Common myeloid progenitor, CD34-positive (primary cell): ENCODE results near the gene TEDDM1.

Experiments used
- CTCF ChIA-PET: fragments of 350-600 bp; sonication (Branson Sonifier 250); formaldehyde crosslinking; loops from one replicate; lab custom pipeline; 2021; ENCODE audit warnings: antibody characterized with exemption; lab: Charles Lee
- POLR2A ChIA-PET: fragments of 350-600 bp; sonication (Branson Sonifier 250); formaldehyde crosslinking; loops from one replicate; lab custom pipeline; 2021; ENCODE audit warnings: antibody characterized with exemption; lab: Charles Lee
- DNase-seq, 3 donors: peaks; one replicate each; pipeline versions ENCODE4 v3.0.0 to v3.0.0-alpha.2; 2013
- H3K27ac ChIP-seq, 2 experiments: 1 replicate in 1 of 2; 2 replicates in 1 of 2; pipeline ENCODE4 v1.7.0; 2013; ENCODE audit warnings: inconsistent platforms in 2 of 2, low read length in 2 of 2, mild to moderate bottlenecking in 2 of 2, low read depth in 1 of 2, moderate library complexity in 1 of 2; ENCODE audit not compliant: severe bottlenecking in 2 of 2, insufficient read depth in 1 of 2, poor library complexity in 1 of 2
- H3K27me3 ChIP-seq, 5 experiments: replicated peaks in 2 of 5; 1 replicate in 3 of 5; 2 replicates in 2 of 5; pipeline versions ENCODE4 v1.6.1 to v1.7.0; 2013; ENCODE audit warnings: low read length in 4 of 5, mild to moderate bottlenecking in 2 of 5, moderate library complexity in 2 of 5, inconsistent platforms in 1 of 5; ENCODE audit not compliant: insufficient read depth in 5 of 5, control insufficient read depth in 4 of 5
- H3K36me3 ChIP-seq, 4 experiments: 1 replicate in 2 of 4; 2 replicates in 2 of 4; pipeline versions ENCODE4 v1.6.1 to v1.7.0; 2013; ENCODE audit warnings: low read length in 3 of 4, control low read depth in 1 of 4, mild to moderate bottlenecking in 1 of 4; ENCODE audit not compliant: control insufficient read depth in 4 of 4, insufficient read depth in 4 of 4
- H3K4me1 ChIP-seq, 4 experiments: 1 replicate in 3 of 4; 2 replicates in 1 of 4; pipeline versions ENCODE4 v1.6.1 to v1.7.1; 2013; ENCODE audit warnings: low read length in 3 of 4, mild to moderate bottlenecking in 3 of 4, control low read depth in 1 of 4, inconsistent platforms in 1 of 4, moderate library complexity in 1 of 4; ENCODE audit not compliant: control insufficient read depth in 4 of 4, insufficient read depth in 4 of 4; ENCODE audit errors: control extremely low read depth in 1 of 4
- H3K4me3 ChIP-seq, 7 experiments: 1 replicate in 4 of 7; 2 replicates in 3 of 7; pipeline versions ENCODE4 v1.5.1 to v1.7.0; 2013; ENCODE audit warnings: mild to moderate bottlenecking in 7 of 7, low read length in 6 of 7, moderate library complexity in 6 of 7, inconsistent platforms in 2 of 7, low read depth in 2 of 7, control low read depth in 1 of 7; ENCODE audit not compliant: insufficient read depth in 4 of 7, control insufficient read depth in 1 of 7; ENCODE audit errors: extremely low read depth in 1 of 7
- H3K9me3 ChIP-seq, 5 experiments: 1 replicate in 4 of 5; 2 replicates in 1 of 5; pipeline versions ENCODE4 v1.6.1 to v1.7.1; 2013; ENCODE audit warnings: low read length in 4 of 5, mild to moderate bottlenecking in 2 of 5, inconsistent platforms in 1 of 5, low read depth in 1 of 5, moderate library complexity in 1 of 5; ENCODE audit not compliant: control insufficient read depth in 4 of 5, insufficient read depth in 2 of 5; ENCODE audit errors: control extremely low read depth in 1 of 5
- WGBS: methylation state at CpG from one replicate; pipeline ENCODE4 v1.1.5; 2013; ENCODE audit not compliant: insufficient coverage; 5-methylcytosine and 5-hydroxymethylcytosine counted together

Gene TEDDM1

DNA sequence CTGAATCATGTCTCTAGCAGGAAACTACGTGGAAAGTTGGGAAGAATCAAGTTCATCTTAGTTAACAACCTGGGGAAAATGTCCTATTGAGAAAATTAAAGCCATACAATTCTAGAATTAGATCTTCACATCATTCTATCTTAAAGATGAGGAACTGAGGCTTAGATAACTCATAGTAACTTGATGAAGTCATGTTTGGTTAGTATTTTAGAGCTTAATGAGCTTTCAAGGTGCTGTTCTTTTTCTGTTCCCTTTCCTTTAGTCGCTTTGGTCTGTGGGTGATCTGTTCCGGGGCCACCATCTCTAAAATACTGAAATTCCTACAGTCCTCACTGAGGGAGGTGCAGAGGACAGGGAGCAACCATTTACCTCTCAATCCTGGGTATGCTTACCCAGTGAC lies 4.6 kb downstream of the TEDDM1 start:
- WGBS, result no CpG with 5 or more reads among the region's 3 CpGs
- POLR2A ChIA-PET, result no interaction called here

DNA sequence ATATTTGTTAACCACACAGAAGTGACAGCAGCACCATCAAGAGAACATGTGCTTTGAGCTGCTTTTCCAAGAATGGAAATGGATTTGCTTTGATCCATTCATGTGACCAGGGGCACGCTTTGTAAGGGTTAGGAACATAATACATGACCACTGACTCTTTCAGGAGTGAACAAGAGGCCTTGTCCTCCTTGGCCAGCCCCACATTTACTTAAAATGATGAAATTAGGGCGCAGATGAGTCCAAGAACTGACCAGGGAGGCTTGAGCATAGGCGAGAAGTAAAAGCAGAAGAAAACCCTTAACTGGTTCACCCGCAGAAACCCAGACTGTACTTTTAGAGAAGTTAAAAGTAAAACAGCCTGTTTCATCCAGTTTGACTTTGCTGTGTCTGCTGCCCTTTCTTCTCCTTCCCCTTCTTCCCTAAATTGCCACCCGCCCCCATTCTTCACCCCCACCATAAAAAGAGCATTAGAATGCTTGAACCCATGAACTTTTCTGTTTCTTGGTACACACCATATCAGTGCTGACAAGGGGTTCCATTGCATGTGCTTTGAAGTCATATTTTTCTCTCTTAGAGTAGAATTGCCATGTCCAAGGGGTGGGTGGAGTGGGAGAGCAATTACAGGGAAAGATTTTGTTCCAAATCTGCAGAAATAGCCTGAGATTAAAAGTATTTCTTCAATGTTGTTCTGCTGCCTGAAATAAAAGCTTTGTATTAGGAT lies 6.3 kb downstream of the TEDDM1 start:
- H3K27me3 ChIP-seq, result no peaks in the 10 kb centered on the region
- peak overlapping the region in 1 of 2 experiments; percentile 0 for H3K27ac ChIP-seq
- H3K9me3 ChIP-seq, result no peaks in the 10 kb centered on the region
- 16% methylated on average over 5 of the region's 5 CpGs for WGBS
- POLR2A ChIA-PET, result no interaction called here
- CTCF ChIA-PET, result interaction anchor here (2.4 to 12.4 kb wide), 5 partner anchors 139 to 309 kb away, joined by 7 to 236 read pairs (median 31); no protein-coding TSS in a partner anchor
- H3K36me3 ChIP-seq, result peaks cover 0 to 8% (median 0%) of the 10 kb centered on the region in 4 experiments
- H3K4me3 ChIP-seq, result peak overlapping the region in 1 of 7 experiments; percentile 30
- peak; percentile 33 to 73 (median 68) for DNase-seq
- H3K4me1 ChIP-seq, result peaks cover 11 to 52% (median 25%) of the 10 kb centered on the region in 4 experiments

More for the DNA sequence above, 4.6 kb downstream of the TEDDM1 start:
- Histone ChIP-seq H3K27me3 (no peaks in the 10 kb centered on the region), H3K36me3 (no peaks in the 10 kb centered on the region), H3K27ac (no peak overlapping the region), H3K4me3 (no peak overlapping the region), H3K4me1 (peaks cover 11 to 49% (median 24%) of the 10 kb centered on the region in 4 experiments), H3K9me3 (no peaks in the 10 kb centered on the region)
- DNase-seq, result no peak
- CTCF ChIA-PET, result interaction anchor here (0.6 to 12.4 kb wide), 19 partner anchors 17 to 917 kb away, joined by 3 to 236 read pairs (median 5); no protein-coding TSS in a partner anchor

DNA sequence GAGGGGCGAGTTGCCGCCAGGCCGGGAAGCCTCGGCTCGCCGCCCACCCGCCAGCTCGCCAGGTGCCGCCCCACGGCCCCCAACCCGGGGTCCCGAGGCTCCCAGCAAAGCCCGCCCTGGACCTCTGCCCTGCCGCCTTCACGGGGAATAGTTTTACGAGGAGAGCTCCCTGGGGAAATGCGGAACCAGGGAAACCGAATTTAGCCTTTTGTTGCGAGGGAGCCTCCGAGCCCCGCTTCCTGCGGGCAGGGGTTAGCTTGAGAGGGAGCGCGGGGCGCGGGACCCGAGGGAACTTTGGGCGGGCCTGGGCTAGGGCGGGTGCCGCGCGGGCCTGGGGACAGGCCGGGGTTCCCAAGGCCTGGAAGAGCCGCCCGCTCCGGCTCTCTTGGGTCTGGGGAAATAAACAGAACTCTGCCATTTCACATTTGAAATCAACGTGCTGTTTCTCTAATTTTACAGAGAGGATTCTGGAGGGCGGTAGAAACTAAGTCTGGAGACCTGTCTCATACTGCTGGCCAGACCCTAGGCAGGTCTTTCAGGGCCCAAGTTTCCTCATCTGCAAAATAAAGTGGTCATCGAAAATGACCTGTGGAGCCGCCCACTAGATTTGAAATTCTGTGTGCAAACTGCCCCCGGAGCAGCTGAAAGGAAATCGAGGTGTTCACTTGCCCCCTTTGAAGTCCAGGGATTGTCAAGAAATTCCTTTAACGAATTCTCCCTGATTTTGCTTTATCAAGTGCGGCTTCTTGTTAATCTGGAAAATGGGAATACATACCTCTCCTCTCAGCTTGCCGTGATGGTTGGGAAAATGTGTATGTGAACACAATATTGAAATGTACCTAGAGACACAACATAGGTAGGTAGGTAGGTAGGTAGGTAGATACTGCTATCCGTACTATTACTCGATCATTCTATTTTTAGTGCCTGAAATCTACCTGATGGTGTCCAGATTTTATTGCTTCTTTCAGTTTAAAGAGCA lies 8.1 kb downstream of the TEDDM1 start:
- 12% methylated on average over 40 of the region's 47 CpGs for WGBS
- POLR2A ChIA-PET, result interaction anchor here (0.6 to 1.4 kb wide), 9 partner anchors 10 to 399 kb away, joined by 3 to 6 read pairs (median 4); no protein-coding TSS in a partner anchor
- peak overlapping the region; percentile 71 to 91 (median 83) for H3K4me3 ChIP-seq

DNA sequence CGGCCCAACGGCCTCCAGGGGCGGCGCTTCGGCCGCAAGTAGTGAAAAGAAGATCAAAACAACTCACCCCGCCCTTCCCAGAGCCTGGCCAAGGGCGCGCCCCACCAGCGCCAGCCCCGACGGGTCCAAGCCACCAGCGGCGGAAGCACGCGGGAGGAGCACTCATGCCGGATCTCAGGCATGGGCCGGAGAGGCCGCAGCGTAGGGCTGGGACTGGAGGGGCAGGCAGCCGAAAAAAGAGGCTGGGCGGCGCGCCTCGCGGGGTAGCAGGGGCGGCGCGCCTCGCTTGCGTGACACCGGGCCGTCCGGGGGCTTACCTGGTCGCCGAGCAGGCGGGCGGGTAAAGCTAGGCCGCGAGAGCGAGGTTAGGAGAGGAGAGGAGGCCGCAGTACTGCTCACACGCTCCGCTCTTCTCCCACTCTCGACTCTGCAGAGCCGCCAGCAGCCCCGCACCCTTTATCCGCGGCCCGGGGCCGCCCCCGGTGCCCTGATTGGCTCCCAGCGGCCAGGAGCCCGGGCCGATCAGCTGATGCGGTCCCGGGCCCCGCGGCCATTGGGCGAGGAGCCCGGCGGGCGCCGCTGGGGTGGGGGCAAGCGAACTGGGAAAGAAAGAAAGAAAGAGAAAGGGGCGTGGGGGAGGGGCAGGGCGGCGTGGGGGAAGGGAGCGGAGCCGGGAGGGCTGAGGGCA lies 9.0 kb downstream of the TEDDM1 start, which contains the start of gene GLUL:
GLUL (minus strand) TSS at position 429 of the 688 bp plus-strand sequence. CDS start 3,053 bp downstream, outside the sequence.
- under 1% methylated on average over 53 of the region's 70 CpGs for WGBS
- Histone ChIP-seq H3K27ac (peak within 1 kb of the TSS; percentile 68 to 91), H3K27me3 (no peaks in the 10 kb centered on the region), H3K4me1 (peaks cover 18 to 69% (median 28%) of the 10 kb centered on the region in 4 experiments), H3K4me3 (peak within 1 kb of the TSS; percentile 71 to 91 (median 83)), H3K9me3 (no peaks in the 10 kb centered on the region), H3K36me3 (peaks cover 10 to 31% (median 19%) of the 10 kb centered on the region in 4 experiments)
- ChIA-PET CTCF (interaction anchor here (1.1 to 12.4 kb wide), 4 partner anchors 12 to 306 kb away, joined by 3 to 236 read pairs (median 6); no protein-coding TSS in a partner anchor), POLR2A (interaction anchor here (0.6 to 1.4 kb wide), 9 partner anchors 9 to 400 kb away, joined by 3 to 6 read pairs (median 4); no protein-coding TSS in a partner anchor)
- peak; percentile 89 to 95 (median 94) for DNase-seq

More for the DNA sequence above, 8.1 kb downstream of the TEDDM1 start:
- H3K27me3 ChIP-seq, result no peaks in the 10 kb centered on the region
- peaks cover 19 to 70% (median 31%) of the 10 kb centered on the region in 4 experiments for H3K4me1 ChIP-seq
- H3K27ac ChIP-seq, result peak overlapping the region; percentile 68 to 91
- no peaks in the 10 kb centered on the region for H3K9me3 ChIP-seq
- CTCF ChIA-PET, result interaction anchor here (1.1 to 12.4 kb wide), 4 partner anchors 11 to 307 kb away, joined by 3 to 236 read pairs (median 6); no protein-coding TSS in a partner anchor
- peak; percentile 51 to 72 (median 57) for DNase-seq
- H3K36me3 ChIP-seq, result peaks cover 5 to 23% (median 12%) of the 10 kb centered on the region in 4 experiments

DNA sequence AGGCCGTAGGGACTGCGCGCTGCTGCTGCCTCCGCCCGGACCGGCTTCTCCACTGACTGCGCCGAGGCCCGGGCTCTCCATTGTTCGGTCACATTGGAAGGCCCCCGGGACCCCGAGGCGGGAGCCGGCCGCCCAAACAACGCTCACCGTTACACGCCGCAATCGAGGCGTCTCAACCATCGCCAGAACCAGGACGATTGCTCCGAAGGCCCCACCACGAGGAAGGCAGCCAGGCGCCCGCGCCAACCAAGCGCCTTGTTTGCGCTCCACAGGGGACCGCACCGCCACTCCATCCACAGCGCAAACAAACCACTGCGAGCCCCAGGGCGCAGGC lies 9.5 kb downstream of the TEDDM1 start:
- ChIA-PET POLR2A (interaction anchor here (1.0 to 1.6 kb wide), 2 partner anchors 10 to 94 kb away, joined by 3 to 4 read pairs; no protein-coding TSS in a partner anchor), CTCF (interaction anchor here (0.8 to 1.8 kb wide), 2 partner anchors 91 to 247 kb away, joined by 3 to 9 read pairs; no protein-coding TSS in a partner anchor)
- Histone ChIP-seq H3K27me3 (no peaks in the 10 kb centered on the region), H3K4me1 (peaks cover 17 to 64% (median 27%) of the 10 kb centered on the region in 4 experiments), H3K36me3 (peaks cover 14 to 36% (median 25%) of the 10 kb centered on the region in 4 experiments), H3K27ac (peak overlapping the region; percentile 68 to 91), H3K4me3 (peak overlapping the region; percentile 63 to 91 (median 83)), H3K9me3 (no peaks in the 10 kb centered on the region)
- DNase-seq, result no peak
- WGBS, result 1% methylated on average over 29 of the region's 35 CpGs

DNA sequence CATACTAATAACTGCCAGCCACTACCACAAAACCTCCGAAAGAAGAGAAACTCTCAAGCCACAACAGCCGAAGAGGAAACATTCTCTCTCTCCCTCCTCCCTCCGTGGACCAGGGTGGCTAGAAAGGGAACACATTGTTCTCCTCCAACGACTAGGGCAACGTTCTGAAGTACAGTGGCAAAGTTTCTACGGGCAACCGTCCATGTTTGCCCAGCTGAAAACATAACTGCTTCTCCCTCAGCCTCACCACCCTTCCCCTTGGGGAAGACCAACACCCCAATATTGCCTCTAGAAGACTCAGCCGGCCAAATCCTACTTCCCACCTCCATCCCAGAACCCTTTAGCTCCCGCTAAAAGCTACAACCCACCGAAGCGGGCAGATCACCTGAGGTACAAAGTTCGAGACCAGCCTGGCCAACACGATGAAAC lies 10.8 kb downstream of the TEDDM1 start:
- 1% methylated on average over 12 of the region's 13 CpGs for WGBS
- Histone ChIP-seq H3K27ac (peak overlapping the region; percentile 67 to 91), H3K36me3 (peaks cover 26 to 48% (median 37%) of the 10 kb centered on the region in 4 experiments), H3K9me3 (no peaks in the 10 kb centered on the region), H3K27me3 (no peaks in the 10 kb centered on the region), H3K4me3 (peak overlapping the region; percentile 63 to 91 (median 83)), H3K4me1 (peaks cover 17 to 53% (median 27%) of the 10 kb centered on the region in 4 experiments)
- POLR2A ChIA-PET, result interaction anchor here (1.6 kb wide), 1 partner anchor 9 kb away, joined by 4 read pairs; no protein-coding TSS in a partner anchor
- DNase-seq, result peak in 2 of 3 donors; percentile 43 to 46
- CTCF ChIA-PET, result interaction anchor here (1.0 to 1.8 kb wide), 6 partner anchors 52 to 393 kb away, joined by 3 to 9 read pairs (median 4); no protein-coding TSS in a partner anchor
